GM12878 (cell line): Measurements from ENCODE around the gene FLACC1. TPM values are rescaled to one million over a fixed set of nuclear protein-coding genes. Genes with fewer than 3 reads are reported as not detected.

Experiments
- ATAC-seq: fragments of 200-7000 bp; cut with Tn5 transposase; 3 replicates; pipeline ENCODE4 v1.9.1; 2020; ENCODE audit warnings: mild to moderate bottlenecking, moderate library complexity
- BruUV-seq: library from RNA; stranded (reverse); fragments of 400-500 nt; replicated peaks from 2 replicates; lab custom pipeline; 2021; lab: Mats Ljungman, UMichigan
- CTCF ChIA-PET: fragments of 300-600 bp; sonication (Branson Sonifier 250); formaldehyde crosslinking; extraction: SDS; loops from one replicate; lab custom pipeline; 2021; ENCODE audit warnings: inconsistent platforms; lab: Yijun Ruan, JAX
- POLR2A ChIA-PET: fragments of 350-600 bp; formaldehyde crosslinking; extraction: SDS; loops from one replicate; lab custom pipeline; 2021; ENCODE audit warnings: inconsistent platforms; lab: Charles Lee
- RAD21 ChIA-PET: fragments of 300-600 bp; sonication (Branson Sonifier 250); formaldehyde crosslinking; loops from one replicate; lab custom pipeline; 2023; ENCODE audit warnings: antibody characterized with exemption; ENCODE audit not compliant: unreplicated experiment; lab: Charles Lee
- SMC1A ChIA-PET: fragments of 300-600 bp; sonication (Branson Sonifier 250); formaldehyde crosslinking; loops from one replicate; lab custom pipeline; 2023; ENCODE audit not compliant: unreplicated experiment, uncharacterized antibody; lab: Charles Lee
- DNase-seq: peaks from one replicate; pipeline ENCODE4 v3.0.0-alpha.2; 2011; ENCODE audit warnings: low read depth, low spot score
- FAIRE-seq: peaks from 3 replicates; lab custom pipeline; 2011; peaks lifted over from hg19 to GRCh38; lab: Jason Lieb, UNC
- H2AFZ ChIP-seq: 2 replicates; pipeline ENCODE4 v1.6.0; 2011; ENCODE audit warnings: low read depth, low read length, control low read depth; ENCODE audit not compliant: control insufficient read depth
- H3K27ac ChIP-seq: 2 replicates; pipeline ENCODE4 v1.5.1; 2011; ENCODE audit warnings: control low read depth; ENCODE audit not compliant: control insufficient read depth, insufficient read depth
- H3K27me3 ChIP-seq, 2 experiments: replicated peaks in 1 of 2; 2 replicates each; pipeline versions ENCODE4 v1.6.0 to v1.6.1; 2011; ENCODE audit warnings: low read length in 1 of 2; ENCODE audit not compliant: control insufficient read depth in 2 of 2, insufficient read depth in 2 of 2
- H3K36me3 ChIP-seq, 2 experiments: 2 replicates each; pipeline ENCODE4 v1.5.1; 2011; ENCODE audit warnings: low read length in 1 of 2; ENCODE audit not compliant: control insufficient read depth in 2 of 2, insufficient read depth in 2 of 2
- H3K4me1 ChIP-seq: 2 replicates; pipeline ENCODE4 v1.6.1; 2011; ENCODE audit warnings: mild to moderate bottlenecking, low read length, moderate library complexity, mixed read lengths; ENCODE audit not compliant: control insufficient read depth, insufficient read depth
- H3K4me2 ChIP-seq: 2 replicates; pipeline ENCODE4 v1.6.0; 2011; ENCODE audit warnings: control low read depth; ENCODE audit not compliant: control insufficient read depth, insufficient read depth
- H3K4me3 ChIP-seq: fragments of 200-600 bp; sonication (generic); 2 replicates; pipeline ENCODE4 v1.5.1; 2016
- H3K79me2 ChIP-seq: 2 replicates; pipeline ENCODE4 v1.6.0; 2011; ENCODE audit warnings: low read length; ENCODE audit not compliant: control insufficient read depth, insufficient read depth
- H3K9ac ChIP-seq: 2 replicates; pipeline ENCODE4 v1.8.0; 2011; ENCODE audit warnings: low read length, control low read depth, mixed read lengths; ENCODE audit not compliant: control insufficient read depth, insufficient read depth
- H3K9me3 ChIP-seq: replicated peaks from 3 replicates; pipeline ENCODE4 v1.5.1; 2011; ENCODE audit warnings: mild to moderate bottlenecking, low read length; ENCODE audit not compliant: control insufficient read depth, insufficient read depth
- H4K20me1 ChIP-seq: 2 replicates; pipeline ENCODE4 v1.6.0; 2011; ENCODE audit not compliant: control insufficient read depth, insufficient read depth
- BHLHE40 ChIP-seq, 2 experiments: fragments of 450-650 bp in 1 of 2; IDR thresholded peaks; 2 replicates each; pipeline ENCODE4 v1.6.1; 2011 to 2017; ENCODE audit warnings: low read depth in 2 of 2, borderline replicate concordance in 1 of 2, improper control_type of control experiment in 1 of 2, low read length in 1 of 2, mild to moderate bottlenecking in 1 of 2
- CEBPB ChIP-seq, 2 experiments: fragments of 150-350 bp in 1 of 2; IDR thresholded peaks; 2 replicates each; pipeline ENCODE4 v1.6.1; 2012 to 2014; ENCODE audit warnings: low read depth in 2 of 2, low read length in 2 of 2, borderline replicate concordance in 1 of 2, inconsistent platforms in 1 of 2
- DPF2 ChIP-seq: fragments of 450-650 bp; IDR thresholded peaks from 2 replicates; pipeline ENCODE4 v1.6.1; 2017; ENCODE audit warnings: mild to moderate bottlenecking
- HDAC6 ChIP-seq: fragments of 200-600 bp; sonication (generic); IDR thresholded peaks from one replicate; pipeline ENCODE4 v1.8.0; 2017; ENCODE audit warnings: antibody characterized with exemption; ENCODE audit not compliant: unreplicated experiment
- IRF4 ChIP-seq: IDR thresholded peaks from 2 replicates; pipeline ENCODE4 v1.6.1; 2011; ENCODE audit warnings: low read depth, low read length
- LARP7 ChIP-seq: fragments of 450-650 bp; IDR thresholded peaks from 2 replicates; pipeline ENCODE4 v1.6.1; 2017; ENCODE audit warnings: mild to moderate bottlenecking
- MEF2A ChIP-seq: IDR thresholded peaks from 2 replicates; pipeline ENCODE4 v1.6.1; 2011; ENCODE audit warnings: low read depth, mild to moderate bottlenecking, low read length, moderate library complexity; ENCODE audit not compliant: insufficient read depth
- MEF2B ChIP-seq: fragments of 450-650 bp; IDR thresholded peaks from 2 replicates; pipeline ENCODE4 v1.6.1; 2018; ENCODE audit warnings: mild to moderate bottlenecking, moderate library complexity; ENCODE audit not compliant: partially characterized antibody, poor library complexity, severe bottlenecking
- RAD21 ChIP-seq: IDR thresholded peaks from 2 replicates; pipeline ENCODE4 v1.6.1; 2011; ENCODE audit warnings: mild to moderate bottlenecking, low read depth, low read length, moderate library complexity; ENCODE audit not compliant: insufficient read depth
- RFX5 ChIP-seq: IDR thresholded peaks from 2 replicates; pipeline ENCODE4 v1.6.1; 2011; ENCODE audit warnings: low read depth, low read length, improper control_type of control experiment
- RUNX3 ChIP-seq: IDR thresholded peaks from 2 replicates; pipeline ENCODE4 v1.6.1; 2012; ENCODE audit warnings: low read length, inconsistent platforms
- SMARCA5 ChIP-seq: fragments of 450-650 bp; IDR thresholded peaks from 2 replicates; pipeline ENCODE4 v1.6.1; 2017; ENCODE audit warnings: mild to moderate bottlenecking
- SMC3 ChIP-seq: IDR thresholded peaks from 2 replicates; pipeline ENCODE4 v1.6.1; 2011; ENCODE audit warnings: low read length, improper control_type of control experiment, borderline replicate concordance
- SP1 ChIP-seq: IDR thresholded peaks from one replicate; pipeline ENCODE4 v1.6.1; 2011; ENCODE audit warnings: low read depth, low read length
- SREBF1 ChIP-seq: IDR thresholded peaks from 2 replicates; pipeline ENCODE4 v1.6.1; 2012; ENCODE audit warnings: mild to moderate bottlenecking, low read length
- YY1 ChIP-seq: IDR thresholded peaks from 2 replicates; pipeline ENCODE4 v1.6.1; 2011; ENCODE audit warnings: low read depth, mild to moderate bottlenecking, low read length
- ZNF24 ChIP-seq: fragments of 450-650 bp; IDR thresholded peaks from 2 replicates; pipeline ENCODE4 v1.6.1; 2017; ENCODE audit warnings: antibody characterized with exemption, mild to moderate bottlenecking
- WGBS: methylation state at CpG from one replicate; pipeline ENCODE4 v1.1.6; 2016; ENCODE audit warnings: low lambda C conversion rate; ENCODE audit not compliant: insufficient replicate concordance, insufficient coverage; ENCODE audit errors: missing lambda C conversion rate; 5-methylcytosine and 5-hydroxymethylcytosine counted together
- in situ Hi-C: fragments of 300-500 bp; cut with MboI; formaldehyde crosslinking; loops from 9 replicates; pipeline ENCODE4 v1.14.3; 2018; ENCODE audit warnings: mixed read lengths
- intact Hi-C: fragments of 100-400 bp; cut with micrococcal nuclease; formaldehyde crosslinking; loops from one replicate; pipeline ENCODE4 v1.14.2; 2022; ENCODE audit not compliant: unreplicated experiment
- polyA plus RNA-seq, 11 experiments: library from polyadenylated mRNA; depleted of rRNA in 4 of 11; unstranded in 6 of 11; stranded (reverse) in 5 of 11; fragments of >200 nt; fragmentation: Nextera tagmentation in 4 of 11; fragmentation: Illumina TruSeq in 1 of 11; extraction: Ambion mirVana in 4 of 11; extraction: Trizol in 1 of 11; gene quantifications; 1 replicate in 1 of 11; 2 replicates in 10 of 11; pipeline versions ENCODE4 v1.2.1 to v1.2.3, GENCODE V29; 2011 to 2016; ENCODE audit warnings: inconsistent platforms in 2 of 11, missing spikeins in 2 of 11, low read depth in 1 of 11
- total RNA-seq, 4 experiments: library from RNA; depleted of rRNA in 3 of 4; stranded (reverse); fragments of >200 nt in 3 of 4; fragmentation: Illumina TruSeq in 1 of 4; extraction: Trizol in 1 of 4; gene quantifications; 2 replicates each; pipeline versions ENCODE4 v1.2.1 to v1.2.3, GENCODE V29; 2013 to 2021
- TF ChIP-seq, protein P1 (sequence below): IDR thresholded peaks from 2 replicates; pipeline ENCODE4 v1.6.1; 2012; ENCODE audit warnings: improper control_type of control experiment, low read depth, low read length; ENCODE audit not compliant: insufficient replicate concordance

FLACC1 gene
- total and polyA plus RNA-seq, 10 of the 15 experiments (the other 5 are each of a cell fraction or from before 2014, with no cell fraction given) = 0.08 to 0.54 (median 0.30) TPM; not detected in 2

DNA sequence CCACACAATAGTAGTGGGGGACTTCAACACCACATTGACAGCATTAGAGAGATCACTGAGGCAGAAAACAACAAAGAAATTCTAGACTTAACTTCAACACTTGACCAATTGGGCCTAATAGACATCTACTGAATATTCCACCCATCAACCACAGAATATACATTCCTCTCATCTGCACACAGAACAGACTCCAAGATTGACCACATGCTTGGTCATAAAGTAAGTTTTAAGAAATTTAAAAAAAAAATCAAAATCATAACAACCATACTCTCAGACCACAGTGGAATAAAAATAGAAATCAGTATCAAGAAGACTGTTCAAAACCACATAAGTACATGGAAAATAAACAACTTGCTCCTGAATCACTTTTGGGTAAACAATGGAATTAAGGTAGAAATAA, 9.0 kb upstream of the FLACC1 start (continued):
- TF ChIP-seq, protein P1, sequence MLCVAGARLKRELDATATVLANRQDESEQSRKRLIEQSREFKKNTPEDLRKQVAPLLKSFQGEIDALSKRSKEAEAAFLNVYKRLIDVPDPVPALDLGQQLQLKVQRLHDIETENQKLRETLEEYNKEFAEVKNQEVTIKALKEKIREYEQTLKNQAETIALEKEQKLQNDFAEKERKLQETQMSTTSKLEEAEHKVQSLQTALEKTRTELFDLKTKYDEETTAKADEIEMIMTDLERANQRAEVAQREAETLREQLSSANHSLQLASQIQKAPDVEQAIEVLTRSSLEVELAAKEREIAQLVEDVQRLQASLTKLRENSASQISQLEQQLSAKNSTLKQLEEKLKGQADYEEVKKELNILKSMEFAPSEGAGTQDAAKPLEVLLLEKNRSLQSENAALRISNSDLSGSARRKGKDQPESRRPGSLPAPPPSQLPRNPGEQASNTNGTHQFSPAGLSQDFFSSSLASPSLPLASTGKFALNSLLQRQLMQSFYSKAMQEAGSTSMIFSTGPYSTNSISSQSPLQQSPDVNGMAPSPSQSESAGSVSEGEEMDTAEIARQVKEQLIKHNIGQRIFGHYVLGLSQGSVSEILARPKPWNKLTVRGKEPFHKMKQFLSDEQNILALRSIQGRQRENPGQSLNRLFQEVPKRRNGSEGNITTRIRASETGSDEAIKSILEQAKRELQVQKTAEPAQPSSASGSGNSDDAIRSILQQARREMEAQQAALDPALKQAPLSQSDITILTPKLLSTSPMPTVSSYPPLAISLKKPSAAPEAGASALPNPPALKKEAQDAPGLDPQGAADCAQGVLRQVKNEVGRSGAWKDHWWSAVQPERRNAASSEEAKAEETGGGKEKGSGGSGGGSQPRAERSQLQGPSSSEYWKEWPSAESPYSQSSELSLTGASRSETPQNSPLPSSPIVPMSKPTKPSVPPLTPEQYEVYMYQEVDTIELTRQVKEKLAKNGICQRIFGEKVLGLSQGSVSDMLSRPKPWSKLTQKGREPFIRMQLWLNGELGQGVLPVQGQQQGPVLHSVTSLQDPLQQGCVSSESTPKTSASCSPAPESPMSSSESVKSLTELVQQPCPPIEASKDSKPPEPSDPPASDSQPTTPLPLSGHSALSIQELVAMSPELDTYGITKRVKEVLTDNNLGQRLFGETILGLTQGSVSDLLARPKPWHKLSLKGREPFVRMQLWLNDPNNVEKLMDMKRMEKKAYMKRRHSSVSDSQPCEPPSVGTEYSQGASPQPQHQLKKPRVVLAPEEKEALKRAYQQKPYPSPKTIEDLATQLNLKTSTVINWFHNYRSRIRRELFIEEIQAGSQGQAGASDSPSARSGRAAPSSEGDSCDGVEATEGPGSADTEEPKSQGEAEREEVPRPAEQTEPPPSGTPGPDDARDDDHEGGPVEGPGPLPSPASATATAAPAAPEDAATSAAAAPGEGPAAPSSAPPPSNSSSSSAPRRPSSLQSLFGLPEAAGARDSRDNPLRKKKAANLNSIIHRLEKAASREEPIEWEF = no peak
- TF ChIP-seq RUNX3 = peak; percentile 74

GRCh38 chr2:201363857-201364560, 6.9 kb upstream of the FLACC1 start:
- no peak overlapping the region for H2AFZ ChIP-seq
- in situ Hi-C loops (loop anchor here (5.0 kb wide), 2 partner anchors 122 to 177 kb away; no protein-coding TSS in a partner anchor), intact Hi-C loops (loop anchor here (1.0 kb wide), 2 partner anchors 128 to 181 kb away; partner anchors contain the start of gene CASP10)
- H3K4me3 ChIP-seq = no peak overlapping the region
- H3K4me1 ChIP-seq = no peaks in the 10 kb centered on the region
- CTCF ChIA-PET = interaction anchor here (0.6 to 5.5 kb wide), 31 partner anchors 9 to 1640 kb away, joined by 3 to 87 read pairs (median 5); partner anchors contain the start of genes CASP10 and CASP8
- BruUV-seq = no TSS peak
- H3K27me3 ChIP-seq = no peaks in the 10 kb centered on the region
- 48% methylated on average over 2 of the region's 2 CpGs for WGBS
- FAIRE-seq (peak; percentile 68), DNase-seq (peak; percentile 30), ATAC-seq (peak; percentile 94)
- H3K9ac ChIP-seq = no peak overlapping the region
- peaks cover 2% of the 10 kb centered on the region for H3K9me3 ChIP-seq
- SMC1A ChIA-PET = interaction anchor here (0.6 to 2.8 kb wide), 19 partner anchors 10 to 256 kb away, joined by 3 to 54 read pairs (median 5); partner anchors contain the start of gene CASP10
- H3K36me3 ChIP-seq = no peaks in the 10 kb centered on the region; a peak in 1 of 4 replicates
- H3K27ac ChIP-seq = no peak overlapping the region
- no peak overlapping the region for H3K4me2 ChIP-seq
- no peaks in the 10 kb centered on the region for H3K79me2 ChIP-seq
- POLR2A ChIA-PET = interaction anchor here (0.9 to 1.0 kb wide), 2 partner anchors 131 to 132 kb away, joined by 3 read pairs; no protein-coding TSS in a partner anchor
- RAD21 ChIA-PET = interaction anchor here (0.6 to 6.3 kb wide), 15 partner anchors 13 to 463 kb away, joined by 3 to 79 read pairs (median 4); partner anchors contain the start of genes CASP10 and CASP8
- no peaks in the 10 kb centered on the region for H4K20me1 ChIP-seq
- TF ChIP-seq YY1 (0 out of 2 replicates have a peak, but pooled peaks have one; percentile 34), LARP7 (no peak), HDAC6 (no peak), SMARCA5 (peak; percentile 43; the same call in 1 of the 2 replicates), SMC3 (peak; percentile 91), RFX5 (no peak), CEBPB (IDR thresholded peaks at IDR 0.05; ENCODE audit: borderline replicate concordance in 1 of 2, low read depth in 2 of 2, low read length in 2 of 2) (no peak), IRF4 (no peak), RAD21 (peak; percentile 97), DPF2 (no peak), MEF2A (0 out of 2 replicates have a peak, but pooled peaks have one; percentile 37), SP1 (no peak), ZNF24 (0 out of 2 replicates have a peak, but pooled peaks have one; percentile 23), BHLHE40 (IDR thresholded peaks at IDR 0.05; ENCODE audit: borderline replicate concordance in 1 of 2, low read depth in 2 of 2, low read length in 1 of 2) (0 out of 4 replicates have a peak, but pooled peaks of 1 of the 2 experiments have one; percentile 10), MEF2B (no peak), SREBF1 (no peak)
